ENCODE data around the gene EBLN1.

Gene EBLN1

DNA sequence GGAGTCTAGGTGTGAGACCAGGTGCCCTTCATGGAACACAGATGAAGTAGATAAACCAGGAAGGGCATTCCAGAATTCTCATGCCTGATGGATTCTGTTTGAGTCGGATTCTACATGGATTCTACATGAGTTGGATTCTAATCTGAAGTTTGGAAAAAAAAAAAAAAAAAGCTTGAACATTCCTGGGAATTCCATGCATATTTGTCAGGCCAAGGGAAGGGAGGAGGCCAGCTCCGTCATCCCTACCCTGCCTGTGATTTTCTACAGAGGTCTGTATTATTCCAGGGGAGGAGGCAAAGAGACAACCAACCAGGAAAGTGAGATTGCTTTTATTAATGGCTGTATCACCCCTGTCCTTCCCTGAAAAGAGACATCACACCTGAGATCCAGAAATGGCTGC lies 27.8 kb upstream of the EBLN1 start:
- H3K27ac ChIP-seq (ENCODE audit: low read length) = no peak overlapping the region
- DNase-seq (no peak), ATAC-seq (ENCODE audit: insufficient read depth, low read depth) (no peak)
- TF ChIP-seq EZH2 (IDR thresholded peaks at IDR 0.05; ENCODE audit: borderline replicate concordance, low read depth, low read length, severe bottlenecking) = no peak
- TF ChIP-seq, protein P1, sequence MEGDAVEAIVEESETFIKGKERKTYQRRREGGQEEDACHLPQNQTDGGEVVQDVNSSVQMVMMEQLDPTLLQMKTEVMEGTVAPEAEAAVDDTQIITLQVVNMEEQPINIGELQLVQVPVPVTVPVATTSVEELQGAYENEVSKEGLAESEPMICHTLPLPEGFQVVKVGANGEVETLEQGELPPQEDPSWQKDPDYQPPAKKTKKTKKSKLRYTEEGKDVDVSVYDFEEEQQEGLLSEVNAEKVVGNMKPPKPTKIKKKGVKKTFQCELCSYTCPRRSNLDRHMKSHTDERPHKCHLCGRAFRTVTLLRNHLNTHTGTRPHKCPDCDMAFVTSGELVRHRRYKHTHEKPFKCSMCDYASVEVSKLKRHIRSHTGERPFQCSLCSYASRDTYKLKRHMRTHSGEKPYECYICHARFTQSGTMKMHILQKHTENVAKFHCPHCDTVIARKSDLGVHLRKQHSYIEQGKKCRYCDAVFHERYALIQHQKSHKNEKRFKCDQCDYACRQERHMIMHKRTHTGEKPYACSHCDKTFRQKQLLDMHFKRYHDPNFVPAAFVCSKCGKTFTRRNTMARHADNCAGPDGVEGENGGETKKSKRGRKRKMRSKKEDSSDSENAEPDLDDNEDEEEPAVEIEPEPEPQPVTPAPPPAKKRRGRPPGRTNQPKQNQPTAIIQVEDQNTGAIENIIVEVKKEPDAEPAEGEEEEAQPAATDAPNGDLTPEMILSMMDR (IDR thresholded peaks at IDR 0.05; ENCODE audit: borderline replicate concordance, extremely low read depth, low read length, poor library complexity, severe bottlenecking) = no peak
- no peaks in the 10 kb centered on the region for H3K36me3 ChIP-seq (ENCODE audit: insufficient read depth, low read length)
- H2AFZ ChIP-seq (ENCODE audit: low read depth, low read length) = no peak overlapping the region
- no peak overlapping the region for H3K4me2 ChIP-seq (ENCODE audit: insufficient read depth, low read length)
- no peaks in the 10 kb centered on the region for H4K20me1 ChIP-seq (ENCODE audit: insufficient read depth, low read length)
- H3K4me1 ChIP-seq (ENCODE audit: insufficient read depth, low read length) = peaks cover 2% of the 10 kb centered on the region; the same call in 1 of the 2 replicates
- H3K4me3 ChIP-seq (ENCODE audit: low read depth in 1 of 2, low read length in 2 of 2) = no peak overlapping the region
- H3K9me3 ChIP-seq (ENCODE audit: insufficient read depth, low read length, severe bottlenecking) = no peaks in the 10 kb centered on the region
- peaks cover 6% of the 10 kb centered on the region for H3K27me3 ChIP-seq (ENCODE audit: insufficient read depth, low read length, poor library complexity)
- H3K9ac ChIP-seq (ENCODE audit: low read depth, low read length) = no peak overlapping the region
- H3K79me2 ChIP-seq (ENCODE audit: insufficient read depth, low read length) = no peaks in the 10 kb centered on the region

DNA sequence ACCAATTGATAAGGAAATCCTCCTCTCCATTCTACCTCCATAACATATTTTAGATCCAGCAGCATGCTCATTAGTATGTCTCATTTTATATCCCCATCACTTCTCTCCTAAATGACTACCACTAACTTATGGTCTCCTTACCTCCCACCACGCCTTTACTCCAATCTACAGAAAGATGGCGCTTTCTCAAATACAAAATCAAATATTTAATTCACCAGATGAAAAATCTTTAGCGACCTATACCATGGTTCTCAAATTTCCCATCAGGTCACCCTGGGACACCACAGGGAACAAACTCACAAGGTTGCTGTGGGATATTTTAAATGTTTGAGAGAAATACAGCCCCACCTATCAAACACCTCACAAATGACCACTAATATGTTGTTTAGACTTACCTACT lies 27.0 kb upstream of the EBLN1 start:
- H3K4me1 ChIP-seq (ENCODE audit: insufficient read depth, low read length) = peaks cover 2% of the 10 kb centered on the region; the same call in 1 of the 2 replicates
- H2AFZ ChIP-seq (ENCODE audit: low read depth, low read length) = no peak overlapping the region
- H3K9me3 ChIP-seq (ENCODE audit: insufficient read depth, low read length, severe bottlenecking) = no peaks in the 10 kb centered on the region
- H3K4me3 ChIP-seq (ENCODE audit: low read depth in 1 of 2, low read length in 2 of 2) = no peak overlapping the region
- ATAC-seq (ENCODE audit: insufficient read depth, low read depth) = no peak
- H3K36me3 ChIP-seq (ENCODE audit: insufficient read depth, low read length) = no peaks in the 10 kb centered on the region
- H4K20me1 ChIP-seq (ENCODE audit: insufficient read depth, low read length) = no peaks in the 10 kb centered on the region
- TF ChIP-seq, protein P1 (IDR thresholded peaks at IDR 0.05; ENCODE audit: borderline replicate concordance, extremely low read depth, low read length, poor library complexity, severe bottlenecking) = no peak
- no peak for TF ChIP-seq EZH2 (IDR thresholded peaks at IDR 0.05; ENCODE audit: borderline replicate concordance, low read depth, low read length, severe bottlenecking)
- no peak overlapping the region for H3K4me2 ChIP-seq (ENCODE audit: insufficient read depth, low read length)
- H3K27ac ChIP-seq (ENCODE audit: low read length) = no peak overlapping the region
- DNase-seq = no peak
- no peaks in the 10 kb centered on the region for H3K79me2 ChIP-seq (ENCODE audit: insufficient read depth, low read length)
- no peaks in the 10 kb centered on the region for H3K27me3 ChIP-seq (ENCODE audit: insufficient read depth, low read length, poor library complexity)
- no peak overlapping the region for H3K9ac ChIP-seq (ENCODE audit: low read depth, low read length)

GRCh38 chr10:22244001-22244400 lies 26.2 kb upstream of the EBLN1 start:
- H4K20me1 ChIP-seq (ENCODE audit: insufficient read depth, low read length) = no peaks in the 10 kb centered on the region
- no peak for TF ChIP-seq EZH2 (IDR thresholded peaks at IDR 0.05; ENCODE audit: borderline replicate concordance, low read depth, low read length, severe bottlenecking)
- TF ChIP-seq, protein P1 (IDR thresholded peaks at IDR 0.05; ENCODE audit: borderline replicate concordance, extremely low read depth, low read length, poor library complexity, severe bottlenecking) = no peak
- H3K4me3 ChIP-seq (ENCODE audit: low read depth in 1 of 2, low read length in 2 of 2) = no peak overlapping the region
- no peak overlapping the region for H3K4me2 ChIP-seq (ENCODE audit: insufficient read depth, low read length)
- no peaks in the 10 kb centered on the region for H3K36me3 ChIP-seq (ENCODE audit: insufficient read depth, low read length)
- no peak overlapping the region for H3K27ac ChIP-seq (ENCODE audit: low read length)
- no peak overlapping the region for H2AFZ ChIP-seq (ENCODE audit: low read depth, low read length)
- peaks cover 2% of the 10 kb centered on the region; the same call in 1 of the 2 replicates for H3K4me1 ChIP-seq (ENCODE audit: insufficient read depth, low read length)
- no peaks in the 10 kb centered on the region for H3K9me3 ChIP-seq (ENCODE audit: insufficient read depth, low read length, severe bottlenecking)
- no peaks in the 10 kb centered on the region for H3K79me2 ChIP-seq (ENCODE audit: insufficient read depth, low read length)
- DNase-seq = peak; percentile 10
- ATAC-seq (ENCODE audit: insufficient read depth, low read depth) = peak; percentile 37; the same call in 1 of the 3 replicates
- H3K9ac ChIP-seq (ENCODE audit: low read depth, low read length) = no peak overlapping the region
- peaks cover under 1% of the 10 kb centered on the region for H3K27me3 ChIP-seq (ENCODE audit: insufficient read depth, low read length, poor library complexity)

DNA sequence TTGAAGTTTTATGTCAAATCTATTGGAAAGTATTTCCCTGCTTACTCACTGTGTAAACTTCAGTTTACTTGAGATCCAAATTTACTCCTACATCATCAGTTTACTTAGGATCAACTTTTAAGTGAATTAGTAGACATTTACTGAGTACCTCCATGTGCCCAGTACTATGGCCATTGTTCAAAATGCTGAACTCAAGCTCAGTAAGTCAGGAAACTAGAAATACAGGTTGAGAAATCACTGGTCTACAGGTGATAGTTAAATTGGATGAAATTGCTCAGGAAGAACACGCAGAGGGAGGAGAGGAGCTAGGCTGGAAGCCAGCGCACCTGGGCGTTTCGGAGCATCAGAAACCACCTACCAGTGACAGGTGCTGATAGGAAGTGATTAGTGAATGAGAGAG lies 25.5 kb upstream of the EBLN1 start:
- ATAC-seq (ENCODE audit: insufficient read depth, low read depth) (no peak), DNase-seq (no peak)
- no peaks in the 10 kb centered on the region for H3K9me3 ChIP-seq (ENCODE audit: insufficient read depth, low read length, severe bottlenecking)
- H3K4me3 ChIP-seq (ENCODE audit: low read depth in 1 of 2, low read length in 2 of 2) = no peak overlapping the region
- no peak overlapping the region for H2AFZ ChIP-seq (ENCODE audit: low read depth, low read length)
- H3K27ac ChIP-seq (ENCODE audit: low read length) = no peak overlapping the region
- TF ChIP-seq, protein P1 (IDR thresholded peaks at IDR 0.05; ENCODE audit: borderline replicate concordance, extremely low read depth, low read length, poor library complexity, severe bottlenecking) = no peak
- TF ChIP-seq EZH2 (IDR thresholded peaks at IDR 0.05; ENCODE audit: borderline replicate concordance, low read depth, low read length, severe bottlenecking) = no peak
- peaks cover 3% of the 10 kb centered on the region for H3K27me3 ChIP-seq (ENCODE audit: insufficient read depth, low read length, poor library complexity)
- no peaks in the 10 kb centered on the region for H4K20me1 ChIP-seq (ENCODE audit: insufficient read depth, low read length)
- H3K9ac ChIP-seq (ENCODE audit: low read depth, low read length) = no peak overlapping the region
- H3K4me2 ChIP-seq (ENCODE audit: insufficient read depth, low read length) = no peak overlapping the region
- no peaks in the 10 kb centered on the region for H3K36me3 ChIP-seq (ENCODE audit: insufficient read depth, low read length)
- peaks cover 2% of the 10 kb centered on the region; the same call in 1 of the 2 replicates for H3K4me1 ChIP-seq (ENCODE audit: insufficient read depth, low read length)
- no peaks in the 10 kb centered on the region for H3K79me2 ChIP-seq (ENCODE audit: insufficient read depth, low read length)
